Measurements from ENCODE around the gene TMC6.

TMC6 gene

GRCh38 chr17:78105551-78105950 is 23.0 kb downstream of the TMC6 start:
- DNase-seq (ENCODE audit: low spot score), result no peak
- no peak for TF ChIP-seq CTCF (IDR thresholded peaks at IDR 0.05; ENCODE audit: borderline replicate concordance, control extremely low read depth, extremely low read depth, insufficient read depth, missing control alignments)
- in situ Hi-C loops (cut with MboI; ENCODE audit: low sequenced_read_pairs, unreplicated experiment), result no loop called here

DNA sequence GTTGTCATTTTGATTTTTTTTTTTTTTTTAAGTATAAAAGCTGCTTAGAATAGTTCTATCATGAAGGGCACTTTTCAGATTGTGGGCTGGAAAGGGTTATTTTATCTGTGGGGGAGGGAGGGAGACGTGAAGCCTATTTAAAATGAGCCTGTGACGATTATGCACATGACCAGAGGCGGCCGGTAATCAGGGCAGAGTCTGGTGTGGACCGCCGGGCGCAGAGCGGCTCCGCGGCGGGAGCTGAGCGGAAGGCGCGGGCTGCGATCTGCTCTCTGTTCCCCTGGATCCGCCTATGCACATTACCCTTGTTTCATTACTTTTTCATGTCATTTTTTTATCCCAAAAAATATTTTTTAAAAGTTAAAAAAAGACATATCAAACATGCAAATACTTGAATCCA is 23.5 kb downstream of the TMC6 start:
- TF ChIP-seq CTCF (IDR thresholded peaks at IDR 0.05; ENCODE audit: borderline replicate concordance, control extremely low read depth, extremely low read depth, insufficient read depth, missing control alignments), result no peak
- in situ Hi-C loops (cut with MboI; ENCODE audit: low sequenced_read_pairs, unreplicated experiment), result no loop called here

GRCh38 chr17:78104540-78104941 is 24.0 kb downstream of the TMC6 start:
- DNase-seq (ENCODE audit: low spot score), result no peak
- in situ Hi-C loops (cut with MboI; ENCODE audit: low sequenced_read_pairs, unreplicated experiment), result no loop called here
- no peak for TF ChIP-seq CTCF (IDR thresholded peaks at IDR 0.05; ENCODE audit: borderline replicate concordance, control extremely low read depth, extremely low read depth, insufficient read depth, missing control alignments)

More for the DNA sequence above, 23.5 kb downstream of the TMC6 start:
- no peak for DNase-seq (ENCODE audit: low spot score)

- no peak for DNase-seq (ENCODE audit: low spot score)
- in situ Hi-C loops (cut with MboI; ENCODE audit: low sequenced_read_pairs, unreplicated experiment), result no loop called here
- TF ChIP-seq CTCF (IDR thresholded peaks at IDR 0.05; ENCODE audit: borderline replicate concordance, control extremely low read depth, extremely low read depth, insufficient read depth, missing control alignments), result no peak
Measured at GRCh38 chr17:78103311-78103710, 25.2 kb downstream of the TMC6 start.

DNA sequence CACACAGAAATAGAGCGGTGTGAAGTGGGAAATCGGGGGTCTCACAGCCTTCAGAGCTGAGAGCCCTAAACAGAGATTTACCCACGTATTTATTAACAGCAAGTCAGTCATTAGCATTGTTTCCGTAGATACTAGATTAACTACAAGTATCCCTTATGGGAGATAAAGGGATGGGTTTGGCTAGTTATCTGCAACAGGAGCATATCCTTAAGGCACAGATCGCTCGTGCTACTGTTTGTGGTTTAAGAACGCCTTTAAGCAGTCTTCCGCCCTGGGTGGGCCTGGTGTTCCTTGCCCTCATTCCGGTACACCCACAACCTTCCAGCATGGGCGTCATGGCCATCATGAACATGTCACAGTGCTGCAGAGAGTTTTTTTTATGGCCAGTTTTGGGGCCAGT is 27.0 kb downstream of the TMC6 start:
- in situ Hi-C loops (cut with MboI; ENCODE audit: low sequenced_read_pairs, unreplicated experiment), result no loop called here
- no peak for DNase-seq (ENCODE audit: low spot score)
- no peak for TF ChIP-seq CTCF (IDR thresholded peaks at IDR 0.05; ENCODE audit: borderline replicate concordance, control extremely low read depth, extremely low read depth, insufficient read depth, missing control alignments)

DNA sequence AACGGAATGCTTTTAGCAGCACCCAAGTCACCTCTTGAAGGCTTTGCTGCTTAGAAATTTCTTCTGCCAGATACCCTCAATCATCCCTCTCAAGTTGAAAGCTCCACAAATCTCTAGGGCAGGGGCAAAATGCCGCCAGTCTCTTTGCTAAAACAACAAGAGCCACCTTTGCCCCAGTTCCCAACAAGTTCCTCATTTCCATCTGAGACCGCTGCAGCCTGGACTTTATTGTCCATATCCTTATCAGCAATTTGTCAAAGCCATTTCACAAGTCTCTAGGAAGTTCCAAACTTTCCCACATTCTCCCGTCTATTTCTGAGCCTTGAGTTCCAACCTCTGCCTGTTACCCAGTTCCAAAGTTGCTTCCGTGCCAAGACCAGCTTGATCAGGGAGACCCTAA is 27.4 kb downstream of the TMC6 start:
- no peak for DNase-seq (ENCODE audit: low spot score)
- in situ Hi-C loops (cut with MboI; ENCODE audit: low sequenced_read_pairs, unreplicated experiment), result no loop called here
- TF ChIP-seq CTCF (IDR thresholded peaks at IDR 0.05; ENCODE audit: borderline replicate concordance, control extremely low read depth, extremely low read depth, insufficient read depth, missing control alignments), result no peak

DNA sequence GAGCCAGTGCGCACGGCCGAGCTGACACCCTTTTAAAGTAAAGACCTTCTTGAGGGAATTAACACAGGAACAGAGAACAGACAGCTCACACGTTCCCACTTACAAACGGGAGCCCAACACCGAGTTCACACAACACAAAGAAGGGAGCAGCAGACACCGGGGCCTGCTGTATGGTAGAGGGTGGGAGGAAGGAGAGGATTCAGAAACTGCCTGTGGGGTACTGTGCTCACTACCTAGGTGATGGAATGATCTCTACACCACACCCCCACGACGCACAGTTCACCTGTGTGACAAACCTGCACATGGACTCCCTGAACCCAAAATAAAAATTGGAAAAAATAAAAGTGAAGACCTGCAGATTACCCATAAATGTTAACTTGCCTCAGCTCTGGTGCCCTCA is 32.5 kb downstream of the TMC6 start:
- no peak for DNase-seq (ENCODE audit: low spot score)
- in situ Hi-C loops (cut with MboI; ENCODE audit: low sequenced_read_pairs, unreplicated experiment), result no loop called here
- no peak for TF ChIP-seq CTCF (IDR thresholded peaks at IDR 0.05; ENCODE audit: borderline replicate concordance, control extremely low read depth, extremely low read depth, insufficient read depth, missing control alignments)

All from GM13976 (cell line).